Breast epithelium (tissue), 3 donors: ENCODE data around the gene MAPK1.

Experiments
- POLR2AphosphoS5 ChIP-seq, 3 donors: sonication (generic); formaldehyde crosslinking; IDR thresholded peaks; one replicate each; pipeline ENCODE4 v1.6.1; 2017; ENCODE audit warnings: antibody characterized with exemption in 3 of 3
- TF ChIP-seq, protein P1 (sequence below), 3 donors: fragments of 450-650 bp; IDR thresholded peaks; one replicate each; pipeline ENCODE4 v1.5.1; 2016 to 2017; ENCODE audit warnings: antibody characterized with exemption in 3 of 3, mild to moderate bottlenecking in 3 of 3, moderate library complexity in 3 of 3

DNA sequence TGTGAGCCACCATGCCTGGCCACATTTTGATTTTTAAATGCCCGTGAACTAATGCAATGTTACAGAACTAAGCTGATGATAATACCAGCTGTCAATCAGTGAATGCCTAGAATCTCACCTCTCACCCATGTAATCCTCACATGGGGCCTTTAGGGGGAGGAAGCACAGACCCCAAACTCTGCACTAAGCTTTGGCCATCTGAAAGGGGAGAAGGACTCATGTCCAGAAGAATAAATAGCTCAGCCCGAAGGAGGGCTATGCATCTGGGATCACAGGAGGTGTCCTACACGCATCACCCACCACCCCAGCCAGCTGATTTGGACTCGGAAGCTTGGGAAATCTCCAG lies 95.8 kb downstream of the MAPK1 start:
- no peak for TF ChIP-seq POLR2AphosphoS5 (IDR thresholded peaks at IDR 0.05)
- TF ChIP-seq, protein P1, sequence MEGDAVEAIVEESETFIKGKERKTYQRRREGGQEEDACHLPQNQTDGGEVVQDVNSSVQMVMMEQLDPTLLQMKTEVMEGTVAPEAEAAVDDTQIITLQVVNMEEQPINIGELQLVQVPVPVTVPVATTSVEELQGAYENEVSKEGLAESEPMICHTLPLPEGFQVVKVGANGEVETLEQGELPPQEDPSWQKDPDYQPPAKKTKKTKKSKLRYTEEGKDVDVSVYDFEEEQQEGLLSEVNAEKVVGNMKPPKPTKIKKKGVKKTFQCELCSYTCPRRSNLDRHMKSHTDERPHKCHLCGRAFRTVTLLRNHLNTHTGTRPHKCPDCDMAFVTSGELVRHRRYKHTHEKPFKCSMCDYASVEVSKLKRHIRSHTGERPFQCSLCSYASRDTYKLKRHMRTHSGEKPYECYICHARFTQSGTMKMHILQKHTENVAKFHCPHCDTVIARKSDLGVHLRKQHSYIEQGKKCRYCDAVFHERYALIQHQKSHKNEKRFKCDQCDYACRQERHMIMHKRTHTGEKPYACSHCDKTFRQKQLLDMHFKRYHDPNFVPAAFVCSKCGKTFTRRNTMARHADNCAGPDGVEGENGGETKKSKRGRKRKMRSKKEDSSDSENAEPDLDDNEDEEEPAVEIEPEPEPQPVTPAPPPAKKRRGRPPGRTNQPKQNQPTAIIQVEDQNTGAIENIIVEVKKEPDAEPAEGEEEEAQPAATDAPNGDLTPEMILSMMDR (IDR thresholded peaks at IDR 0.05): no peak
